Calu3 (cell line): ENCODE measurements around the gene TTC6. TPM values are rescaled to one million over a fixed set of nuclear protein-coding genes. Genes with fewer than 3 reads are reported as not detected.

ENCODE experiments used
- Bru-seq: library from RNA; stranded (reverse); fragments of 400-500 nt; gene quantifications from one replicate; lab custom pipeline; 2021; lab: Mats Ljungman, UMichigan
- BruChase-seq, 2 experiments: library from RNA; stranded (reverse); fragments of 400-500 nt; gene quantifications; one replicate each; lab custom pipeline; 2021; lab: Mats Ljungman, UMichigan
- BruUV-seq: library from RNA; stranded (reverse); fragments of 400-500 nt; replicated peaks from 2 replicates; lab custom pipeline; 2021; lab: Mats Ljungman, UMichigan
- CTCF ChIA-PET: fragments of 300-600 bp; sonication (Branson Sonifier 250); formaldehyde crosslinking; loops from one replicate; lab custom pipeline; 2022; ENCODE audit warnings: antibody characterized with exemption; lab: Charles Lee
- DNase-seq: peaks from one replicate; pipeline ENCODE4 v3.0.0; 2022
- H3K27ac Mint-ChIP-seq: one replicate; pipeline ENCODE4 v1.8.0; 2022; ENCODE audit warnings: mixed read lengths; ENCODE audit not compliant: unreplicated experiment
- H3K27me3 Mint-ChIP-seq: one replicate; pipeline ENCODE4 v1.8.0; 2022; ENCODE audit warnings: mixed read lengths; ENCODE audit not compliant: unreplicated experiment
- H3K36me3 Mint-ChIP-seq: one replicate; pipeline ENCODE4 v1.8.0; 2022; ENCODE audit warnings: mild to moderate bottlenecking, moderate library complexity, mixed read lengths; ENCODE audit not compliant: insufficient read depth, unreplicated experiment
- H3K4me1 Mint-ChIP-seq: one replicate; pipeline ENCODE4 v1.8.0; 2022; ENCODE audit warnings: mild to moderate bottlenecking, low read depth, mixed read lengths; ENCODE audit not compliant: unreplicated experiment
- H3K4me3 Mint-ChIP-seq: one replicate; pipeline ENCODE4 v1.8.0; 2022; ENCODE audit warnings: mild to moderate bottlenecking, low read depth, moderate library complexity, mixed read lengths; ENCODE audit not compliant: unreplicated experiment
- H3K9me3 Mint-ChIP-seq: one replicate; pipeline ENCODE4 v1.8.0; 2022; ENCODE audit warnings: low read depth, mixed read lengths; ENCODE audit not compliant: unreplicated experiment
- intact Hi-C: fragments of 100-400 bp; cut with micrococcal nuclease; formaldehyde crosslinking; loops from one replicate; pipeline ENCODE4 v1.10.0; 2022; ENCODE audit not compliant: unreplicated experiment
- long read RNA-seq: library from polyadenylated mRNA; stranded (forward); transcript quantifications from one replicate; pipeline ENCODE4 v2.0.0, GENCODE V29; 2022
- total RNA-seq: library from RNA; stranded (reverse); gene quantifications from 2 replicates; pipeline ENCODE4 v1.2.3, GENCODE V29; 2022
- TF ChIP-seq, protein P1 (sequence below): fragments of 200-600 bp; IDR thresholded peaks from one replicate; pipeline ENCODE4 v1.8.0; 2022; ENCODE audit warnings: antibody characterized with exemption; ENCODE audit not compliant: unreplicated experiment

The TTC6 gene, protein sequence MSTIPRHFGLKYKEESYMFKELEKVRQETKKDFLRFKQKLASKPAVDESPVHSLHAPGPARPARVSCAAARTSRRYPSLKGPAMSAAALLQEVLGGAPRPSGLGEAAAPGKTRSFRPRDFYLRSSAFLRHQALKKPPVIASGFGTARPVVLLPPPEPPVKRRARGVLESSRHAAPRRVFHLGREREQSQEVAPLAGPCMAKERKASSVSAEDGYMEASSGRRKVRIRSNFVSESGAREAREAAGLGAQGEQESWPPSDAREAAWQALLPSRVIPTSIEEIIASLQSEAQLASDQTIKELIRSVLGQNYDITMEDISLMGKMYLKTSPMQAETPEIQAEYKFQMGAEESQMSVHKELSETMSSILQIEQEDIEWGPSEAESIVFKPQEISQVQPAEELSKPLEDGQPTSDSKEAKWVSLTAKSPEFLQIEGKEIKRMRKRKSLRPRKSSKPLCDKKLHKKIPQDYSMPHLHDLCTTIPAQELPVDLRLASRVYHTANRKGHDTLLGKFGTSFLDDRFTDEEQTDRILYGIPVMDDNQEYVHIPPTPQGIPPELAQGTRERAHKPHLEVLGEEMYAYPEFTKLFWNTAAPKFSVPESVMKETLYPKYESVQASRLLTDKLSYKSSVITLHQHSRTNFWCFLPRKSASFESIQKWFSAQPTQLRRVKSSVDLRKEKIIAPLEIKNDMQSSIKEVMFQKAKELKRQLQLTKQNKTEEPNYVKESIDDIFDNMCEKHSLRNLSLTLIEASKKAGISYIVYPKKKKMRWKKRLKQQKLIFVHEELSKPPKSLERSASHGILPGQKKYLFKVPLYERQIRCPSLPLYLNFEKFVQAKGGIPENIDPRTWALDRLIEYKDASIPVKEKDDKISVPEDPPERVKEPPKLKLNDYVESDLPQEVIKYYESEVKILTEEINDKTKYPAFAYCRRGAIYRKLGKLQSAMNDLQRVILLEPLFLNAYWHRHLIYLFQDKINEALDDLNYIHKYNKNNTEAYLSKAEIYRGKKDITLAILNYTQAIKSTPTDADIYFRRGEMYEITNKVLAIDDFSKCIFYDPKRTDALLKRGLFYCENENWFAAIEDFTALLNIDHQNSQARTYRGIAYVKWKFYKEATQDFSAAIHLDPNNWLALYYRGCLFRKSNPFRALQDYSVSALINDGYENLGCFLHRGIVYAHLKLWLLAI (N-terminal part only)
- total RNA-seq: 13.4 and 13.8 TPM in 2 replicates
- percentile 67 among the genes with signal in this experiment for Bru-seq, nascent RNA
- percentile 63 among the genes with signal in this experiment for BruChase-seq, experiment 1, labeled RNA remaining after a 6-hour chase
- BruChase-seq, experiment 2, labeled RNA remaining after a 2-hour chase: percentile 75 among the genes with signal in this experiment
- long read RNA-seq, partial matches to known transcripts: 0 of 4 reads
- long read RNA-seq, other reads (novel, unspliced or antisense): 4 of 4 reads

DNA sequence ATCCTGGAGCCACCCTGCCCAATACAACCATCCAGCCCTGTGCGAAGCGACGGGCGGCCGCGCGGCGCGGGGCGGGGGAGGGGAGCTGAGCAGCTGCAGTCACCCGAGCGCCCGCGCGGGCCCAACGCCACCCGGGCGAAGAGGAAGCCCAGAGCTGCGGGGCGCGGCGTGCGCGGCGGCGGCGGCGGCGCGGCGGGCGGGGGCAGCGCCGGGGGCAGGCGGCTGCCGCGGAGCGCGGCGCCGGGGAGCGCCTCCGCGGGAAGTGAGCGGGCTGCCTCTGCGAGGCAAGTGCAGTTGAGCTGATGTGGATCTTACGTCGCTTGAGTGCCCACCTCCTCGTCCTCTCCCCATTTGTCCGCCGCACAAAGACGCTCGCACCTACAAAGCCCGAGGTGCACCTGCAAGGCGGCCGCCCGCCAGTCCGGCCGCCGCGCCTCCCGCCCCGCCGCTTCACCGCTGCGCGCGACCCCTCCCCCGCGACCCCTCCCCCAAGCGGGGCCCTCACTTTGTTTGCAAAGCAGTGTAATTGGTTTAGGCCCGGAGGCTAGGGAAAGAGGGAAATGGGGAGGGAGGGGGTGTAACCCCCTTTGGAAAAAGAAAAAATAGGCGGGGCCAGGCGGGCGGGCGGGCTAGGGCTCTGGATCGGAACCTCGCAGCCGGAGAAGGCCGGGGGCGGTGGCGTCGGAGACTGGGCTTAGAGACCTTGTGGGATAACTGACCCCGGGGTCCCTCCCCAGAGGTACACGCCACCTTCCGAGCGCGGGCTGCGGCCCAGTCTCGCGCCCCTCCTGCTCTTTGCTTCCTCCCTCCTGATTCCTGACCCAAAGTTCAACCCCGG lies at the start of gene TTC6, which contains the start of gene FOXA1:
Gene TTC6, plus strand, starts transcription at position 659 of the 838 bp plus-strand sequence. CDS start 26,436 bp downstream, outside the sequence.
Gene FOXA1, minus strand, starts transcription at position 279 of the 838 bp plus-strand sequence. Its CDS starts 277 bp downstream, at position 2.
- TF ChIP-seq, protein P1, sequence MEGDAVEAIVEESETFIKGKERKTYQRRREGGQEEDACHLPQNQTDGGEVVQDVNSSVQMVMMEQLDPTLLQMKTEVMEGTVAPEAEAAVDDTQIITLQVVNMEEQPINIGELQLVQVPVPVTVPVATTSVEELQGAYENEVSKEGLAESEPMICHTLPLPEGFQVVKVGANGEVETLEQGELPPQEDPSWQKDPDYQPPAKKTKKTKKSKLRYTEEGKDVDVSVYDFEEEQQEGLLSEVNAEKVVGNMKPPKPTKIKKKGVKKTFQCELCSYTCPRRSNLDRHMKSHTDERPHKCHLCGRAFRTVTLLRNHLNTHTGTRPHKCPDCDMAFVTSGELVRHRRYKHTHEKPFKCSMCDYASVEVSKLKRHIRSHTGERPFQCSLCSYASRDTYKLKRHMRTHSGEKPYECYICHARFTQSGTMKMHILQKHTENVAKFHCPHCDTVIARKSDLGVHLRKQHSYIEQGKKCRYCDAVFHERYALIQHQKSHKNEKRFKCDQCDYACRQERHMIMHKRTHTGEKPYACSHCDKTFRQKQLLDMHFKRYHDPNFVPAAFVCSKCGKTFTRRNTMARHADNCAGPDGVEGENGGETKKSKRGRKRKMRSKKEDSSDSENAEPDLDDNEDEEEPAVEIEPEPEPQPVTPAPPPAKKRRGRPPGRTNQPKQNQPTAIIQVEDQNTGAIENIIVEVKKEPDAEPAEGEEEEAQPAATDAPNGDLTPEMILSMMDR: no peak
- no TSS peak for BruUV-seq
- Mint-ChIP-seq H3K27ac (peak within 1 kb of the TSS; percentile 98), H3K36me3 (peaks cover 82% of the 10 kb centered on the region), H3K27me3 (no peaks in the 10 kb centered on the region), H3K4me1 (peaks cover 8% of the 10 kb centered on the region), H3K4me3 (peak within 1 kb of the TSS; percentile 81), H3K9me3 (no peaks in the 10 kb centered on the region)
- CTCF ChIA-PET: interaction anchor here (0.6 to 1.0 kb wide), 5 partner anchors 10 to 1272 kb away, joined by 3 to 4 read pairs (median 3); no protein-coding TSS in a partner anchor
- peak; percentile 81 for DNase-seq
- intact Hi-C loops: loop anchor here (1.0 to 5.0 kb wide), 3 partner anchors 202 to 349 kb away; no protein-coding TSS in a partner anchor

DNA sequence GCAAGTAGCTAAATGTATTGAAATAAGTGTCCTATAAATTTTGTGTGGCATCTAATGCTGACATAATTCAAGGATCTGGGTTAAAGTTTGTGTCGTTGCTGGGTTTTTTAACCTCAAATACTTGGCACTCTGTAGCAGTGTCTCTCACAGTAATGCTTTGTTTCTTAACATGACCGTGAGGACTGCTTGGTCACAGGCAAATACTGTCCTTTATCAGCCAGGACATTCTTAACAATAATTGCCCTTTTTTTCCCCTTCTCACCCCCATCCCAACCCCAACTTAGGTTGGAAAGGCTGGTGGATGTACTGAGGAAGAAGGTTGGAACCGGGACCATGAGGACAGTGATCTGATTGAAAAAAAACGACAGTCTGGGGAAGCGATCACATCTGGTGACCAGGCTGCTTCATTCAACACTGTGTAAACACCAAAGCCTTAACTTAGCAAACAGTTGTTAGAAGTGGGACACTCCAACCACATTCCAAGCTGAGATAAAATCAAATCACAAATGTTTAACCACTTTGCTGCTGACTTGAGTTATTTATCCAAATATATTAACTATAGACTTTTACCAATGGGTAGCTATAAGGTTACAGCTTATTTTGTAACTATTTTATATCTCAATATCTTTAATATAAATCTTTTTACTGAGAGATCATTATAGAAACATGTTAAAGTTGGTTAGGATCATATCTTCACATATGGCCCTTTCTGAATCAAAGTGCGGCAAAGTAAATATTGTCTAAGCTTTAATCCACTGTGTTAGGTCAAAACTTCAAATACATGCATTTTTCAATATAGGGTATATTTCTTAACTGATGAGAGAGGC lies 48.6 kb upstream of the TTC6 start:
- Mint-ChIP-seq H3K4me1 (peaks cover 26% of the 10 kb centered on the region), H3K36me3 (peaks cover 5% of the 10 kb centered on the region), H3K9me3 (no peaks in the 10 kb centered on the region), H3K27ac (peak overlapping the region; percentile 85), H3K27me3 (no peaks in the 10 kb centered on the region), H3K4me3 (peak overlapping the region; percentile 61)
- no TSS peak for BruUV-seq
- CTCF ChIA-PET: interaction anchor here (0.7 kb wide), 1 partner anchor 12 kb away, joined by 3 read pairs; no protein-coding TSS in a partner anchor
- DNase-seq: peak; percentile 30
- TF ChIP-seq, protein P1: no peak
- intact Hi-C loops: loop anchor here (2.0 to 5.0 kb wide), 5 partner anchors 16 to 300 kb away; no protein-coding TSS in a partner anchor

DNA sequence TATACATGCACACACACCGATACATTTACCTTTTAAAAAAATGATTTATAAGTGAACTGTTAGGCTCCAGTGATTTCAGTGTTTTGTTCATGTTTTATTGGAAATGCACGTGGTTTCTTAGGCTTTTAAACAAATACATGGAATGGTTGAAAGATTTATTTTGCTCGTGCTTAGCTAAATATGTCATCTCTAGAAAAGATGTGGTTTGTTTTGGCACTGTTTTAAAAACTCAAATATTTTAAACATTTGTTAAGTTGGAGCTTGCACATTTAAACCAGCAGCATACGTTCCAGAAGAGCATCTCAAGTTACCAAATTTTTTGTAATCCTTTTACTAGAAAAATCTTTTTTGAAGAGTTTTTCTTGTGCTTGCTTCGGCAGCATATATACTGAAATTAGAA lies 44.9 kb upstream of the TTC6 start:
- CTCF ChIA-PET: no interaction called here
- no peaks in the 10 kb centered on the region for H3K27me3 Mint-ChIP-seq
- DNase-seq: no peak
- H3K36me3 Mint-ChIP-seq: peaks cover 6% of the 10 kb centered on the region
- H3K4me1 Mint-ChIP-seq: peaks cover 17% of the 10 kb centered on the region
- H3K9me3 Mint-ChIP-seq: no peaks in the 10 kb centered on the region
- H3K27ac Mint-ChIP-seq: no peak overlapping the region
- H3K4me3 Mint-ChIP-seq: no peak overlapping the region
- intact Hi-C loops: no loop called here
- BruUV-seq: no TSS peak
- TF ChIP-seq, protein P1: no peak
